Activated T-helper 1 cell treated with anti-CD3 and anti-CD28 coated beads, Interleukin-2, amount 50 U/mL, for 16 hours (primary cell): ENCODE measurements around the gene DCUN1D3.
"Not testable (repeated sequence)": the region's sequence is repeated elsewhere in the genome, so short reads cannot be mapped to it uniquely, and the experiment has no call there.

ENCODE experiments used
- DNase-seq, 2 donors: peaks; one replicate each; pipeline ENCODE4 v3.0.0-alpha.2; 2020; ENCODE audit warnings: low read depth in 1 of 2, low spot score in 1 of 2

DCUN1D3 gene

DNA sequence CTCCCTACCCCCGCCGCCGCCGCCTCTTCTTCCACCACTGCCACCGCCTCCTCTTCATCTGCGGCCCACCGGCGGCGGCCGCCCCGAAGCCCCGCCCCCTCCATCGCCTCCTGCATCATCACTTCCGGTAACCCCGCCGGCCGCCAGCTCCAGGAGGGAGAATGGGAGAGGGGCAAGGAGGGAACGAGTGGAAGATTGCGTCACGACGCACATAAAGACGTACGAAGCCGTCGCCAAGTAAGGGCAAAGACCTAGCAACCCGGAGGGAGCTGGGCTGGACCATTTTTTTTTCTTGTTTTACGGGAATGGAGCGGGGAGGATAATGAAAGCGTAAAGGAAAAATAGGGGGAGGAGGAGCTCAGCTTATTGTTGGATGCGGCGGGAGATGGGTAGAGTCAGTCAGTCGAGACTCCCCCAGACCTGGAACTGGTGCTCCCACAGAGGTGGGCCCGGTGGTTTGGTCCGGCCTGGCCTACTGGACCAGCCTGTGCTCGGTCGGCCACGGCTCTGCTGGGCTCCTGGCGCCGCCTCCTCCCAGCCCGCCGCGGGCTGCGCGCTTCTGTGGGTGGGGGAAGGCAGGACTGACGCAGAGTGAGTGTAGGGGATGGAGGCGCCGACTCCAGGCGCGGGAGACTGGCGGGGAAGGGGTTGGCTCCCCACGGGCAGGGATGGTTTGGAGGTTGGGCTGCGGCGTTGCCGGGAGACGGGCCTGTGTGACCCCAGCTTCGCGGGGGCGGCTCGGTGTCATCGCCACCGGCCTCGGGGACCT lies at the start of gene DCUN1D3, which contains the start of gene LYRM1:
Gene DCUN1D3, minus strand, starts transcription at position 60 of the 769 bp plus-strand sequence. CDS start 37,820 bp downstream, outside the sequence.
Gene LYRM1, plus strand, starts transcription at position 473 of the 769 bp plus-strand sequence. CDS start 14,785 bp downstream, outside the sequence.
- peak; percentile 62 to 78 for DNase-seq

DNA sequence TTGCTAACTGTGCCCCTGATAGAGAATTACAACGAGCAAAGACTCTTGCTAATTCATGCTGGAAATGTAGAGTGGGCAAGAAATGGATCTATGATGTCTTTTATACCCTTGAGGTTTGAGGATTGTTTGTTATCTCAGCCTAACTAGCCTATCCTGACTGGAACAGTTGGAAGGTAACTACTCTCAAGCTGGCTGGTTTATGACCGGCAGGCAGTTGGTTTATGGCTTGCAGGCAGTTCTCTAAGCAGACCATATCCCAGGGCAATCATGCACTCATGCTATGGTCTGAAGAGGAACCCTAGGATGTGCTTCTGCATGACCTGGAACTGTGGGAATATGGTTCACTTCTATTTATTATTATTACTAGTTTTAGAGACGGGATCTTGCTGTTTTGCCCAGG lies 49.5 kb upstream of the DCUN1D3 start:
- no peak for DNase-seq

DNA sequence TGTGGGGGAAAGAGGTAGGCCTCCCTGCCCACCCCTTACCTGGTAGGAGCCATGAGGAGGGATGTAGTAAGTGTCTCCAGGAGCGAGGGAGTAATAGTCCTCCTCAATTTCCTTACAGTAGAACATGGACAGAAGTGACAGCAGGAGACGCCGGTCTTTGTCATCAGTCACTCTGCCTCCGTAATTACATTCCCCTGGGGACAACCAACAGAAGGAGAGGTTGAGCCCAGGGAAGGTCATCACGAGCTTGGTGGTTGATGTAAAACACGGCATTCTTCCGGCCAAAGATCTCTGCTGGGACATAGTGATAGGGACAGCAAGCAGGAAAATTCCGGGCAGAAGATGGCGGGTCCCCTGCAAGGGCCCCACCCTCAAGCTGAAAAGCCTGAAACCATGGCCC lies 48.3 kb upstream of the DCUN1D3 start:
- no peak for DNase-seq

- DNase-seq: no peak
Measured at GRCh38 chr16:20946015-20946629, 46.0 kb upstream of the DCUN1D3 start.

- not testable (repeated sequence) for DNase-seq
Measured at GRCh38 chr16:20945575-20945875, 45.4 kb upstream of the DCUN1D3 start.

- peak in 1 of 2 donors; percentile 3 for DNase-seq
Measured at GRCh38 chr16:20944861-20945574, 44.9 kb upstream of the DCUN1D3 start.

- DNase-seq: no peak
Measured at GRCh38 chr16:20942256-20942655, 42.1 kb upstream of the DCUN1D3 start.

DNA sequence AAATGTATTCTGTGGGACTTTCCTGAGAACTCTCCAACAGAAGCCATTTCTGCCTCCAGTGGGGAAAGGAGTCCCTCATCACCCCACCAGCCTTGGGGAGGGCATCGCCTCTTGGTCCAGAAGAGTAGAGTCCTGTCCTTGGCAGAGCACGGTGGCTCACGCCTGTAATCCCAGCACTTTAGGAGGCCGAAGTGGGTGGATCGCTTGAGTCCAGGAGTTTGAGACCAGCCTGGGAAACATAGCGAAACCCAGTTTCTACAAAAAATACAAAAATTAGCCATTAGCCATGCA lies 41.4 kb upstream of the DCUN1D3 start:
- no peak for DNase-seq

DNA sequence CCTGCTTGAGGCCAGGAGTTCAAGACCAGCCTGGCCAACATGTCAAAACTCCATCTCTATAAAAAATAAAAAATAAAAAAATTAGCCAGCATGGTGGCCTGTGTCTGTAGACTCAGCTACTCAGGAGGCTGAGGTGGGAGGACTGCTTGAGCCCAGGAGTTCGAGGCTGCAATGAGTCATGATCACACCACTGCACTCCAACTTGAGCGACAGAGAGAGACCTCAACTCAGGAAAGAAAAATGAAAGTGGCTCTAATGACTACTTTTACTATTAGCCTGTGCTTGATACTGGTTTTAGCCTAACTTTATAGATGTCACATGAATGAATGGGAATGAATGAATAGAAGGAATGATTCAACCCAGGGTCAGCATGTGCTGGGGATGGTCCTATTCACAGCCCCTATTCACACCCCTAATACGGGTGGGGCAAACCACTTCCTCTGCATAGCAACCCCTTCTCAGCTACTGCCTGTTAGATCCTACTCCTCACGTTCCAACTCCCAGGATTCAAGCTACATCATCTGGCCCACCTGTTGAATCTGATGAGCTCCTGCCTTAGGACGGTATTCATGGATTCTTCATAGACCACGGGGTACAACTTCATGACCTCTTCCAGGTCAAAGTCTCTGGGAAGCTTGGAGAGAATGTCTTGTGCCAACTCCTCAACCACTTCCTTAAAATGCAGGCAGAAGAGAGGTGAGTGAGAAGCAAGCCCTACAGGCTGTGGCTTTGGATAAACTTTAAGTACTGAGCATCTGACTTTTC lies 40.9 kb upstream of the DCUN1D3 start:
- DNase-seq: no peak

GRCh38 chr16:20939611-20940010 lies 39.5 kb upstream of the DCUN1D3 start:
- DNase-seq: no peak

DNA sequence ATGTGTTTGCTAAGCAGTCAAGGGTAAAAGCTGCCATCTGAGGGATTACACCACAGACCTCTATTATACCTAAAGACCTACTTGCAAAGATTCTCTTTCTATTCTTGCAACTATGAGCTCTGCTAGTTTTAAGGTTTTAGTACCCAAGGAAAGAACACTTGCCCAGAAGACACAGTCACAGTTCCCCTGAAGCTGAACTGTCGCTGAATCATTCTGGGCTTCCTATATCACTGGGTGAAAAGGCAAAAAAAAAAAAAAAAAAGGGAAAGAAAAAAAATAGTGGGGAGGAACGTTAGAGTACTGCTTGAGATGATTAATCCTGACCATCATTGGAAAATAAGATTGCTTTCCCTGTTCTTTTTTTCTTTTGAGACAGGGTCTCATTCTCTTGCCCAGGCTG lies 38.3 kb upstream of the DCUN1D3 start:
- no peak for DNase-seq

- DNase-seq: no peak
Measured at GRCh38 chr16:20937736-20938135, 37.6 kb upstream of the DCUN1D3 start.

GRCh38 chr16:20933589-20933988 lies 33.4 kb upstream of the DCUN1D3 start:
- DNase-seq: no peak

- DNase-seq: no peak
Measured at GRCh38 chr16:20931066-20931600, 31.0 kb upstream of the DCUN1D3 start.

GRCh38 chr16:20930365-20930690 lies 30.2 kb upstream of the DCUN1D3 start:
- DNase-seq: no peak

DNA sequence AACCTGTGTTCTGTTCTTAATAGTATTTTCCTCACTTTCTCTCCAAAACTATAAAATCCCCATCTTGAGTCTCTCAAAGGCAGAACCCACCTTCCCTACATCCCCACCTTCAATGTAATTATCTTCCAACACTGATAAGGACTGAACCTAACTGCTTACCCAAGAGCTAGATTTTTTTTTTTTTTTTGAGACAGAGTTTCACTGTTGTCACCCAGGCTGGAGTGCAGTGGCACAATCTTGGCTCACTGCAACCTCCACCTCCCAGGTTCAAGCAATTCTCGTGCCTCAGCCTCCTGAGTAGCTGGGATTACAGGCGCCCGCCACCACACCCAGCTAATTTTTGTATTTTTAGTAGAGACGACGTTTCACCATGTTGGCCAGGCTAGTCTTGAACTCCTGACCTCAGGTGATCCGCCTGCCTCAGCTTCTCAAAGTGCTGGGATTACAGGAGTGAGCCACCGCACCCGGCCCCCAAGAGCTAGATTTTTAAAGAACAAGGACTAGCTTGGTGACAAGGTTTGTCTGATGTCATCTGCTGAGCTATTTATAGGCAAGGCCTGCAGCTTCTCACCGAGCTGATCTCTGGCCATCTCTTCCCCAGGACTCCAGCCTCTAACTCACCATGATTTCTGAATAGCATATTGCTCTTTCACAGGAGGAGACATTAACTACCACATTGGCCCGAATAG lies 29.7 kb upstream of the DCUN1D3 start:
- not testable (repeated sequence) for DNase-seq

DNA sequence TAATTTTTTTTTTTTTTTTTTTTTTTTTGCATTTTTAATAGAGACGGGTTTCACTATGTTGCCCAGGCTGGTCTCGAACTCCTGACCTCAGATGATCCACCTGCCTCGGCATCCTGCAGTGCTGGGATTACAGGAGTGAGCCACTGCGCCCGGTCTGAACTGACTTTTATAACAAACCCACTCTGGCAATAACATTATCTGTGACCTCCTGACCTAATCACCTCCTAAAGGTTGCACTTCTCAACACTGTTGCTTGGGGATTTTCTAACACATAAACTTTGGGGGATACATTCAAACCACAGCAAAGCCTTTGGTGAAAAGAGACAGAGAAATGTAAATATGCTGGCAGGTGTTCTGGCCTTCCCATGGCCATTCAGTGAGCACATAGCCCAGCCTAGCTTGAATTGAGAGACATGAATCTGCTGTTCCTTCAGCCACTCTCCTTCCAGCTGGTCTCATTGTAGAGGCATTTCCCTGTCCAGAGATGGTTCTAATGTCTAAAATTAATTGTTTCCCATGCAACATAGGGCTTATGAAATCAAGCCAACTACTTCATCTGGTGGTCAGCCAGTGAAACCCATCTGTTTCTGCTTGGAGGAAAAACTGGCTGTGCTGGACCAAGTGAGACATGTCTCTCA lies 28.7 kb upstream of the DCUN1D3 start:
- DNase-seq: no peak

DNA sequence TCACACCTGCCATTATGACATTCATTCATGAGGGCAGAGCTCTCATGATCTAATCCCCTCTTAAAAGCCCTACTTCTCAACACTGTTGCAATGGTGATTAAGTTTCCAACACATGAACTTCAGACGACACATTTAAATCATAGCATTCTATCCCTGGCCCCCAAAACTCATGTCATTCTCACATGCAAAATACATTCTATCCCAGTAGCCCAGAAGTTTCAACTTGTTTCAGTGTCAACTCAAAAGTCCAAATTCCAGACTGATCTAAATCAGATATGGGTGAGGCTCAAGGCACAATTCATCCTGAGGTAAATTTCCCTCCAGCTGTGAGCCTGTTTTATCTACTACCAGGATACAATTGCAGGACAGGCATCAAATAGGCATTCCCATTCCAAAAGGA lies 25.6 kb upstream of the DCUN1D3 start:
- DNase-seq: no peak

GRCh38 chr16:20923876-20924275 lies 23.7 kb upstream of the DCUN1D3 start:
- DNase-seq: no peak

- DNase-seq: no peak
Measured at GRCh38 chr16:20920799-20921198, 20.6 kb upstream of the DCUN1D3 start.
